Stomach smooth muscle (tissue), 2 donors: ENCODE data around the gene NXPE2.

ENCODE experiments used
- H3K27ac ChIP-seq: one replicate; pipeline ENCODE4 v1.7.0; 2013; ENCODE audit warnings: mild to moderate bottlenecking, low read length, inconsistent platforms
- H3K27me3 ChIP-seq, 2 donors: one replicate each; pipeline ENCODE4 v1.7.0; 2013; ENCODE audit warnings: low read length in 2 of 2; ENCODE audit not compliant: insufficient read depth in 2 of 2, control insufficient read depth in 1 of 2
- H3K36me3 ChIP-seq, 2 donors: one replicate each; pipeline ENCODE4 v1.7.0; 2013; ENCODE audit warnings: low read length in 2 of 2; ENCODE audit not compliant: control insufficient read depth in 2 of 2, insufficient read depth in 2 of 2
- H3K4me1 ChIP-seq: one replicate; pipeline ENCODE4 v1.7.0; 2013; ENCODE audit warnings: low read length; ENCODE audit not compliant: control insufficient read depth, insufficient read depth
- H3K4me3 ChIP-seq, 2 donors: one replicate each; pipeline ENCODE4 v1.7.0; 2013; ENCODE audit warnings: low read length in 2 of 2
- H3K9ac ChIP-seq, 2 donors: one replicate each; pipeline ENCODE4 v1.7.0; 2013; ENCODE audit warnings: low read length in 2 of 2, mild to moderate bottlenecking in 1 of 2
- H3K9me3 ChIP-seq, 2 donors: one replicate each; pipeline ENCODE4 v1.7.0; 2013; ENCODE audit warnings: low read length in 2 of 2; ENCODE audit not compliant: control insufficient read depth in 2 of 2
- donor health status: healthy.
- donor health status: Pancreatic carcinoma.

NXPE2 gene

GRCh38 chr11:114683007-114683406, 4.7 kb downstream of the NXPE2 start:
- H3K27me3 ChIP-seq, result no peaks in the 10 kb centered on the region
- no peaks in the 10 kb centered on the region for H3K9me3 ChIP-seq
- H3K9ac ChIP-seq, result no peak overlapping the region
- no peak overlapping the region for H3K4me3 ChIP-seq
- no peak overlapping the region for H3K27ac ChIP-seq
- H3K4me1 ChIP-seq, result peaks cover 2% of the 10 kb centered on the region
- H3K36me3 ChIP-seq, result no peaks in the 10 kb centered on the region

GRCh38 chr11:114684636-114685035, 6.3 kb downstream of the NXPE2 start:
- no peak overlapping the region for H3K27ac ChIP-seq
- H3K27me3 ChIP-seq, result no peaks in the 10 kb centered on the region
- no peak overlapping the region for H3K4me3 ChIP-seq
- H3K9ac ChIP-seq, result no peak overlapping the region
- no peaks in the 10 kb centered on the region for H3K36me3 ChIP-seq
- no peaks in the 10 kb centered on the region for H3K9me3 ChIP-seq
- no peaks in the 10 kb centered on the region for H3K4me1 ChIP-seq

GRCh38 chr11:114685097-114685496, 6.8 kb downstream of the NXPE2 start:
- H3K9ac ChIP-seq, result no peak overlapping the region
- H3K4me1 ChIP-seq, result no peaks in the 10 kb centered on the region
- H3K4me3 ChIP-seq, result no peak overlapping the region

GRCh38 chr11:114705280-114706024, 27.1 kb downstream of the NXPE2 start:
- Histone ChIP-seq H3K4me3 (no peak overlapping the region), H3K36me3 (no peaks in the 10 kb centered on the region), H3K27me3 (no peaks in the 10 kb centered on the region), H3K4me1 (no peaks in the 10 kb centered on the region), H3K9me3 (no peaks in the 10 kb centered on the region), H3K9ac (no peak overlapping the region), H3K27ac (no peak overlapping the region)

More at GRCh38 chr11:114685097-114685496, 6.8 kb downstream of the NXPE2 start:
- Histone ChIP-seq H3K27me3 (no peaks in the 10 kb centered on the region), H3K36me3 (no peaks in the 10 kb centered on the region), H3K27ac (no peak overlapping the region), H3K9me3 (no peaks in the 10 kb centered on the region)

GRCh38 chr11:114709960-114710359, 31.6 kb downstream of the NXPE2 start:
- H3K4me3 ChIP-seq, result no peak overlapping the region
- no peak overlapping the region for H3K27ac ChIP-seq
- no peaks in the 10 kb centered on the region for H3K4me1 ChIP-seq
- H3K36me3 ChIP-seq, result no peaks in the 10 kb centered on the region
- no peaks in the 10 kb centered on the region for H3K27me3 ChIP-seq
- no peak overlapping the region for H3K9ac ChIP-seq
- H3K9me3 ChIP-seq, result no peaks in the 10 kb centered on the region

GRCh38 chr11:114713756-114714155, 35.4 kb downstream of the NXPE2 start:
- Histone ChIP-seq H3K27me3 (no peaks in the 10 kb centered on the region), H3K9me3 (no peaks in the 10 kb centered on the region), H3K27ac (no peak overlapping the region), H3K4me3 (no peak overlapping the region), H3K36me3 (no peaks in the 10 kb centered on the region), H3K4me1 (no peaks in the 10 kb centered on the region), H3K9ac (no peak overlapping the region)

GRCh38 chr11:114719562-114719961, 41.2 kb downstream of the NXPE2 start:
- Histone ChIP-seq H3K27ac (no peak overlapping the region), H3K9me3 (no peaks in the 10 kb centered on the region), H3K36me3 (no peaks in the 10 kb centered on the region), H3K9ac (no peak overlapping the region), H3K4me1 (no peaks in the 10 kb centered on the region), H3K4me3 (no peak overlapping the region), H3K27me3 (no peaks in the 10 kb centered on the region)

GRCh38 chr11:114724916-114725524, 46.7 kb downstream of the NXPE2 start:
- Histone ChIP-seq H3K27me3 (no peaks in the 10 kb centered on the region), H3K4me3 (no peak overlapping the region), H3K36me3 (no peaks in the 10 kb centered on the region), H3K9ac (no peak overlapping the region), H3K27ac (no peak overlapping the region), H3K4me1 (no peaks in the 10 kb centered on the region), H3K9me3 (no peaks in the 10 kb centered on the region)

GRCh38 chr11:114725623-114726022, 47.3 kb downstream of the NXPE2 start:
- no peaks in the 10 kb centered on the region for H3K9me3 ChIP-seq
- no peak overlapping the region for H3K4me3 ChIP-seq
- no peak overlapping the region for H3K27ac ChIP-seq
- H3K4me1 ChIP-seq, result no peaks in the 10 kb centered on the region
- no peaks in the 10 kb centered on the region for H3K27me3 ChIP-seq
- no peak overlapping the region for H3K9ac ChIP-seq
- H3K36me3 ChIP-seq, result no peaks in the 10 kb centered on the region

GRCh38 chr11:114736806-114737205, 58.5 kb downstream of the NXPE2 start:
- H3K4me3 ChIP-seq, result no peak overlapping the region
- no peak overlapping the region for H3K9ac ChIP-seq
- no peaks in the 10 kb centered on the region for H3K4me1 ChIP-seq
- H3K9me3 ChIP-seq, result no peaks in the 10 kb centered on the region
- H3K36me3 ChIP-seq, result no peaks in the 10 kb centered on the region
- no peak overlapping the region for H3K27ac ChIP-seq
- H3K27me3 ChIP-seq, result no peaks in the 10 kb centered on the region

GRCh38 chr11:114738954-114739353, 60.6 kb downstream of the NXPE2 start:
- H3K27ac ChIP-seq, result no peak overlapping the region
- no peak overlapping the region for H3K9ac ChIP-seq
- H3K4me1 ChIP-seq, result no peaks in the 10 kb centered on the region
- no peak overlapping the region for H3K4me3 ChIP-seq
- H3K27me3 ChIP-seq, result no peaks in the 10 kb centered on the region
- H3K36me3 ChIP-seq, result no peaks in the 10 kb centered on the region
- H3K9me3 ChIP-seq, result no peaks in the 10 kb centered on the region
